HepG2 (cell line): ENCODE results near the gene L1CAM.

Experiments used
- CHD2 ChIP-seq: IDR thresholded peaks from 2 replicates; pipeline ENCODE4 v1.6.1; 2011; ENCODE audit warnings: low read depth, low read length, improper control_type of control experiment
- MXI1 ChIP-seq: IDR thresholded peaks from 3 replicates; pipeline ENCODE4 v1.6.1; 2012; ENCODE audit warnings: low read depth, low read length, inconsistent platforms, borderline replicate concordance
- NFE2L2 ChIP-seq: fragments of 150-350 bp; IDR thresholded peaks from 2 replicates; pipeline ENCODE4 v1.6.1; 2014; ENCODE audit warnings: low read length
- PATZ1 ChIP-seq: sonication (generic); formaldehyde crosslinking; IDR thresholded peaks from 2 replicates; pipeline ENCODE4 v1.4.0; 2020; ENCODE audit warnings: missing genetic modification reagents
- POLR2A ChIP-seq, 2 experiments: IDR thresholded peaks; 2 replicates each; pipeline ENCODE4 v1.6.1; 2011; ENCODE audit warnings: low read depth in 2 of 2, low read length in 2 of 2, mild to moderate bottlenecking in 1 of 2, moderate library complexity in 1 of 2; ENCODE audit not compliant: insufficient read depth in 1 of 2
- THRA ChIP-seq: sonication (generic); formaldehyde crosslinking; IDR thresholded peaks from 2 replicates; pipeline ENCODE4 v1.4.0; 2020; ENCODE audit warnings: missing genetic modification reagents, borderline replicate concordance
- TMF1 ChIP-seq: sonication (generic); formaldehyde crosslinking; IDR thresholded peaks from 2 replicates; pipeline ENCODE4 v1.8.1; 2022; ENCODE audit warnings: low read depth, missing genetic modification reagents
- ZBTB1 ChIP-seq: sonication (generic); formaldehyde crosslinking; IDR thresholded peaks from 2 replicates; pipeline ENCODE4 v1.4.0; 2020; ENCODE audit warnings: missing genetic modification reagents, borderline replicate concordance
- TF ChIP-seq, protein P1 (sequence below), 2 experiments: IDR thresholded peaks; 2 replicates each; pipeline ENCODE4 v1.6.1; 2011 to 2012; ENCODE audit warnings: low read length in 2 of 2, borderline replicate concordance in 1 of 2, low read depth in 1 of 2, mild to moderate bottlenecking in 1 of 2, moderate library complexity in 1 of 2
- TF ChIP-seq, protein P2 (sequence below): sonication (generic); formaldehyde crosslinking; IDR thresholded peaks from 2 replicates; pipeline ENCODE4 v1.4.0; 2020; ENCODE audit warnings: missing genetic modification reagents
- TF ChIP-seq, protein P3 (sequence below): sonication (generic); formaldehyde crosslinking; IDR thresholded peaks from 2 replicates; pipeline ENCODE4 v1.4.0; 2020; ENCODE audit warnings: mild to moderate bottlenecking, missing genetic modification reagents

- TF ChIP-seq ZBTB1 (CRISPR knock-in tag) = no peak
- TF ChIP-seq, protein P1, sequence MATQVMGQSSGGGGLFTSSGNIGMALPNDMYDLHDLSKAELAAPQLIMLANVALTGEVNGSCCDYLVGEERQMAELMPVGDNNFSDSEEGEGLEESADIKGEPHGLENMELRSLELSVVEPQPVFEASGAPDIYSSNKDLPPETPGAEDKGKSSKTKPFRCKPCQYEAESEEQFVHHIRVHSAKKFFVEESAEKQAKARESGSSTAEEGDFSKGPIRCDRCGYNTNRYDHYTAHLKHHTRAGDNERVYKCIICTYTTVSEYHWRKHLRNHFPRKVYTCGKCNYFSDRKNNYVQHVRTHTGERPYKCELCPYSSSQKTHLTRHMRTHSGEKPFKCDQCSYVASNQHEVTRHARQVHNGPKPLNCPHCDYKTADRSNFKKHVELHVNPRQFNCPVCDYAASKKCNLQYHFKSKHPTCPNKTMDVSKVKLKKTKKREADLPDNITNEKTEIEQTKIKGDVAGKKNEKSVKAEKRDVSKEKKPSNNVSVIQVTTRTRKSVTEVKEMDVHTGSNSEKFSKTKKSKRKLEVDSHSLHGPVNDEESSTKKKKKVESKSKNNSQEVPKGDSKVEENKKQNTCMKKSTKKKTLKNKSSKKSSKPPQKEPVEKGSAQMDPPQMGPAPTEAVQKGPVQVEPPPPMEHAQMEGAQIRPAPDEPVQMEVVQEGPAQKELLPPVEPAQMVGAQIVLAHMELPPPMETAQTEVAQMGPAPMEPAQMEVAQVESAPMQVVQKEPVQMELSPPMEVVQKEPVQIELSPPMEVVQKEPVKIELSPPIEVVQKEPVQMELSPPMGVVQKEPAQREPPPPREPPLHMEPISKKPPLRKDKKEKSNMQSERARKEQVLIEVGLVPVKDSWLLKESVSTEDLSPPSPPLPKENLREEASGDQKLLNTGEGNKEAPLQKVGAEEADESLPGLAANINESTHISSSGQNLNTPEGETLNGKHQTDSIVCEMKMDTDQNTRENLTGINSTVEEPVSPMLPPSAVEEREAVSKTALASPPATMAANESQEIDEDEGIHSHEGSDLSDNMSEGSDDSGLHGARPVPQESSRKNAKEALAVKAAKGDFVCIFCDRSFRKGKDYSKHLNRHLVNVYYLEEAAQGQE (IDR thresholded peaks at IDR 0.05; ENCODE audit: borderline replicate concordance in 1 of 2, low read depth in 1 of 2, low read length in 2 of 2) = no peak
- no peak for TF ChIP-seq NFE2L2
- TF ChIP-seq THRA (CRISPR knock-in tag) = no peak
- no peak for TF ChIP-seq PATZ1
- TF ChIP-seq CHD2 = no peak
- no peak for TF ChIP-seq POLR2A (IDR thresholded peaks at IDR 0.05; ENCODE audit: insufficient read depth in 1 of 2, low read depth in 2 of 2, low read length in 2 of 2)
- TF ChIP-seq MXI1 = no peak
- TF ChIP-seq, protein P2, sequence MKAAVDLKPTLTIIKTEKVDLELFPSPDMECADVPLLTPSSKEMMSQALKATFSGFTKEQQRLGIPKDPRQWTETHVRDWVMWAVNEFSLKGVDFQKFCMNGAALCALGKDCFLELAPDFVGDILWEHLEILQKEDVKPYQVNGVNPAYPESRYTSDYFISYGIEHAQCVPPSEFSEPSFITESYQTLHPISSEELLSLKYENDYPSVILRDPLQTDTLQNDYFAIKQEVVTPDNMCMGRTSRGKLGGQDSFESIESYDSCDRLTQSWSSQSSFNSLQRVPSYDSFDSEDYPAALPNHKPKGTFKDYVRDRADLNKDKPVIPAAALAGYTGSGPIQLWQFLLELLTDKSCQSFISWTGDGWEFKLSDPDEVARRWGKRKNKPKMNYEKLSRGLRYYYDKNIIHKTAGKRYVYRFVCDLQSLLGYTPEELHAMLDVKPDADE (CRISPR knock-in tag) = no peak
- TF ChIP-seq, protein P3, sequence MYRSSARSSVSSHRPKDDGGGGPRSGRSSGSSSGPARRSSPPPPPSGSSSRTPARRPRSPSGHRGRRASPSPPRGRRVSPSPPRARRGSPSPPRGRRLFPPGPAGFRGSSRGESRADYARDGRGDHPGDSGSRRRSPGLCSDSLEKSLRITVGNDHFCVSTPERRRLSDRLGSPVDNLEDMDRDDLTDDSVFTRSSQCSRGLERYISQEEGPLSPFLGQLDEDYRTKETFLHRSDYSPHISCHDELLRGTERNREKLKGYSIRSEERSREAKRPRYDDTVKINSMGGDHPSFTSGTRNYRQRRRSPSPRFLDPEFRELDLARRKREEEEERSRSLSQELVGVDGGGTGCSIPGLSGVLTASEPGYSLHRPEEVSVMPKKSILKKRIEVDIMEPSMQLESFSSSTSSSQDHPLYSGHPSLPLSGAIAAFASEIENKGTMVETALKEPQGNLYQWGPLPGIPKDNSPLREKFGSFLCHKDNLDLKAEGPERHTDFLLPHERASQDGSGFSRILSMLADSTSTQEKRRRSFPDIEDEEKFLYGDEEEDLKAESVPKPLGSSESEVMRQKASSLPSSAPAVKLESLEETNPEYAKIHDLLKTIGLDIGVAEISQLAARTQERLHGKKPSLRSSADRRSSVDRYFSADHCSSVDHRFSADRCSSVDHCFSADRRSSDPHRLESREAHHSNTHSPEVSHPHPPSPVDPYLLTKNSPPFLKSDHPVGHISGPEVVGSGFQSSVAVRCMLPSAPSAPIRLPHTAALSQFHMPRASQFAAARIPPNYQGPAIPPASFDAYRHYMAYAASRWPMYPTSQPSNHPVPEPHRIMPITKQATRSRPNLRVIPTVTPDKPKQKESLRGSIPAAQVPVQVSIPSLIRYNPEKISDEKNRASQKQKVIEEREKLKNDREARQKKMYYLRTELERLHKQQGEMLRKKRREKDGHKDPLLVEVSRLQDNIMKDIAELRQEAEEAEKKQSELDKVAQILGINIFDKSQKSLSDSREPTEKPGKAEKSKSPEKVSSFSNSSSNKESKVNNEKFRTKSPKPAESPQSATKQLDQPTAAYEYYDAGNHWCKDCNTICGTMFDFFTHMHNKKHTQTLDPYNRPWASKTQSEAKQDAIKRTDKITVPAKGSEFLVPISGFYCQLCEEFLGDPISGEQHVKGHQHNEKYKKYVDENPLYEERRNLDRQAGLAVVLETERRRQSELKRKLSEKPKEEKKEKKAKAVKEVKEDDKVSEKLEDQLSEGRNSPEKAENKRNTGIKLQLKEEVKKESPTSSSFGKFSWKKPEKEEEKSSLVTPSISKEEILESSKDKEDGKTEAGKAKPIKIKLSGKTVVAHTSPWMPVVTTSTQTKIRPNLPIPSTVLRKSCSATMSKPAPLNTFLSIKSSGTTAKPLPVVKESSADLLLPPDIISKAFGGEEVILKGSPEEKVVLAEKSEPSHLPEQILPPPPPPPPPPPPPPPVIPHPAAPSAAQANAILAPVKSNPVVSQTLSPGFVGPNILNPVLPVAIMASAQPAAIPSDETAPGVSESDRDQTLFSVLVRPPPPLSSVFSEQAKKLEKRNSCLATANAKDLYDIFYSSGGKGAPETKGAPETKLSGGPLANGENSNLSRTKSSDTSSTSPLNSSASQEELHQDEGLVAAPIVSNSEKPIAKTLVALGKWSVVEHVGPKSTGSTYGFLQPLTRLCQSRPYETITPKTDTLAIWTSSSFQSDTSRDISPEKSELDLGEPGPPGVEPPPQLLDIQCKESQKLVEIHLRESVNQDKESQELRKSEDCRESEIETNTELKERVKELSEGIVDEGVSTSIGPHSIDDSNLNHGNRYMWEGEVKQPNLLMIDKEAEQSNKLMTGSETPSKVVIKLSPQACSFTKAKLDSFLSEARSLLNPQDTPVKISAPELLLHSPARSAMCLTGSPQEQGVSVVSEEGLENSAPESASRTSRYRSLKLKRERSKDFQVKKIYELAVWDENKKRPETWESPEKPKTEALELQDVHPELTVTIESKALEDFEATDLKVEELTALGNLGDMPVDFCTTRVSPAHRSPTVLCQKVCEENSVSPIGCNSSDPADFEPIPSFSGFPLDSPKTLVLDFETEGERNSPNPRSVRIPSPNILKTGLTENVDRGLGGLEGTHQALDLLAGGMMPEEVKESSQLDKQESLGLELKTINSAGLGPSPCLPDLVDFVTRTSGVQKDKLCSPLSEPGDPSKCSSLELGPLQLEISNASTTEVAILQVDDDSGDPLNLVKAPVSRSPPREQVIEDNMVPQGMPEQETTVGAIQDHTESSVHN (CRISPR knock-in tag) = no peak
- TF ChIP-seq TMF1 = no peak
Measured at GRCh38 chrX:153929576-153929975, 43.6 kb upstream of the L1CAM start.
